Measurements from ENCODE around the gene VAMP5. TPM values are rescaled to one million over a fixed set of nuclear protein-coding genes. Genes with fewer than 3 reads are reported as not detected.
"Not testable (repeated sequence)": the region's sequence is repeated elsewhere in the genome, so short reads cannot be mapped to it uniquely, and the experiment has no call there.

VAMP5 gene
- total RNA-seq, 4 donors from 2014 or later = 6.1 to 45.6 (median 17.0) TPM

DNA sequence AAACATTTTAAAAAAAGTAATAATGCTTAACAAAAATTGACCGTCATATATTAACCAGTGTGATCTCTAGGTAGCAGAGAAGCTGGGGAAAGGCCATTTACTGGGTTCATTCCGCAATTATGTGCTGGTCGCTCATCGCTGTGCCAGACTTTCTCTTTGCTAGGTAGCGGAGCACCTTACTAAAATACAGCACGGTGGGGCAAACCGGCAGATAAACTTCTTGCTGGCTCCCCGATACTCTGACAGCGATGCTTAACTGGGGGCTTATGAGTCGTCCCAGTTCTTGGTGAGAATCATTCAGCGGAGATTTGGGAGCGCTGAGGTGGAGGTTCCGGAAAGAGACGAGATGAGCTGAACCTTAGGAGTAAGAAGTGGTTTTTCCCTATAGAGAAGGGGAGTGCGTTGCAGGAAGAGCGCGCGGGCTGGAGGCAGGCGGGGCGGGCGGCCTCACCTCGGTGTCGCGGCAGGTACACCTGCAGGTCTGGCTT is 27.0 kb downstream of the VAMP5 start:
- intact Hi-C loops (cut with DNase I) = no loop called here
- H3K9me3 ChIP-seq = no peaks in the 10 kb centered on the region
- no peak for TF ChIP-seq POLR2A (IDR thresholded peaks at IDR 0.05)
- TF ChIP-seq, protein P1, sequence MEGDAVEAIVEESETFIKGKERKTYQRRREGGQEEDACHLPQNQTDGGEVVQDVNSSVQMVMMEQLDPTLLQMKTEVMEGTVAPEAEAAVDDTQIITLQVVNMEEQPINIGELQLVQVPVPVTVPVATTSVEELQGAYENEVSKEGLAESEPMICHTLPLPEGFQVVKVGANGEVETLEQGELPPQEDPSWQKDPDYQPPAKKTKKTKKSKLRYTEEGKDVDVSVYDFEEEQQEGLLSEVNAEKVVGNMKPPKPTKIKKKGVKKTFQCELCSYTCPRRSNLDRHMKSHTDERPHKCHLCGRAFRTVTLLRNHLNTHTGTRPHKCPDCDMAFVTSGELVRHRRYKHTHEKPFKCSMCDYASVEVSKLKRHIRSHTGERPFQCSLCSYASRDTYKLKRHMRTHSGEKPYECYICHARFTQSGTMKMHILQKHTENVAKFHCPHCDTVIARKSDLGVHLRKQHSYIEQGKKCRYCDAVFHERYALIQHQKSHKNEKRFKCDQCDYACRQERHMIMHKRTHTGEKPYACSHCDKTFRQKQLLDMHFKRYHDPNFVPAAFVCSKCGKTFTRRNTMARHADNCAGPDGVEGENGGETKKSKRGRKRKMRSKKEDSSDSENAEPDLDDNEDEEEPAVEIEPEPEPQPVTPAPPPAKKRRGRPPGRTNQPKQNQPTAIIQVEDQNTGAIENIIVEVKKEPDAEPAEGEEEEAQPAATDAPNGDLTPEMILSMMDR (IDR thresholded peaks at IDR 0.05) = no peak

DNA sequence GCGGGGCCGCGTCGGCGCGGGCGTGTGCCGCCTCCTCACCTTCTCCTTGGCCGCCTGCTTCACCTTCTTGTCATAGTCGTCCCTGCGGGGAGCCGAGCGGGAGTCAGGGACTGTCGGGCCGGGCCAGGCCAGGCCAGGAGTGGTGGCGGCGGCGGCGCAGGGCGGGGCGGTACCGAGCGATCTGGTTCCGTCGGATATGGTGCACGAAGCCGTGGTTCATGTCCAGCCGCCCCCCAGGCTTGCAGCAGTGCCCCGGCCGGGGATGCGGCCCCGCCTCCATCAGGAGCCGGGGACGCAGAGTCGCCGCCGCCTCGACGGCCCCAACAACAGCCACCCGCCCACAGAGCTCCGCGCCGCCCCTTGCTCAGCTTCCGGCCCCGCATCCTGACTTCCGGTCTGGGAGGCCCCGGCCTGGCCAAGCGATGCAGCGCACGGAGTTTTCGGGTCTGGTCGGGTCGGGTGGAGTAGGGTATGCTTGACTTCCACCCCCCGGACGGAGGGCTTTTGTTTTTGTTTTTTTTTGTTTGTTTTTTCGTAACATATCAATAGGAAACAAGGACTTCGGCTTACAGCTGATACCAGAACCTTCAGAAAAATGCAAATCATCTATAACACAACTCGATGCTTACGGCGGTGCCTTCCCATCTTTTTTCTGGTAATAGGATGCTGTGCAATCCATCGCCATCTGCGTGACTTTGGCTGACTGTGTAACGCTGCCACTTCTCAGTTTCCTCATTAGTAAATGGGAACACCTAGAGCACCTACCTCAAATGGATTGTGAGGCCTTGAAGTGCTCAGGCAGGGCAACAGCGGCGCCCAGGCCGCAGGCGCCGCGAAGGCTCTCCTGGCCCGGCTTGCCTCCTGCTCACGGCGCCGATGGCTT is 27.7 kb downstream of the VAMP5 start, which contains the start of gene C2orf68:
Gene C2orf68 (minus strand): TSS at position 362 of the 883 bp plus-strand sequence. CDS start 82 bp downstream, at position 280.
- peak; percentile 48 for DNase-seq

More for the DNA sequence above, 27.0 kb downstream of the VAMP5 start:
- H3K4me1 ChIP-seq = peaks cover 17 to 66% (median 18%) of the 10 kb centered on the region in 3 donors
- WGBS, 2 donors = 5 to 18% methylated on average over 9 to 23 of the region's 24 CpGs
- no peak for DNase-seq
- H3K4me3 ChIP-seq = peak overlapping the region; percentile 74 to 96 (median 82)
- peak overlapping the region; percentile 89 to 95 (median 92) for H3K27ac ChIP-seq
- peaks cover 0 to 36% (median 0%) of the 10 kb centered on the region in 3 donors for H3K36me3 ChIP-seq
- no peaks in the 10 kb centered on the region for H3K27me3 ChIP-seq

DNA sequence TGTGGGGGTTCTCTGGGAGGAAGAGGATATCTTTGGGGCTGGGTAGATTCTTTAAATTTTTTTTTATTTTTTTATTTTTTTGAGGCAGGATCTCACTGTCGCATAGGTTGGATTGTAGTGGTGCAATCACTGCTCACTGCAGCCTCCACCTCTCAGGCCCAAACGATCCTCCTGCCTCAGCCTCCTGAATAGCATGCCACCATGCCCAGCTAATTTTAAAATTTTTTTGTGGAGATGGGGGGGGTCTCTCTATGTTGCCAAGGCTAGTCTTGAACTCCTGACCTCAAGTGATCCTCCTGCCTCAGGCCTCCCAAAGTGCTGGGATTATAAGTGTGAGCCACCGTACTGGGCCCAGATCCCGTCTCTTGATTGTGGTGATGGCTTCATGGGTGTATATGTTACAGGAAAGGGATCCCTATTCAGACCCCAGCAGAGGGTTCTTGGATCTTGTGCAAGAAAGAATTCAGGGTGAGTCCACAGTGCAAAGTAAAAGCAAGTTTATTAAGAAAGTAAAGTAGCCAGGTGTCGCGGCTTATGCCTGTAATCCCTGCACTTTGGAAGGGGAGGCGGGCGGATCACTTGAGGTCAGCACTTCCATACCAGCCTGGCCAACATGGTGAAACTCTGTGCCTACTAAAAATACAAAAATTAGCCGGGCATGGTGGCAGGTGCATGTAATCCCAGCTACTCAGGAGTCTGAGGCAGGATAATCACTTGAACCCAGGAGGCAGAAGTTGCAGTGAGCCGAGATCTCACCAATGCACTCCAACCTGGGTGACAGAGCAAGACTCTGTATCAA is 29.7 kb downstream of the VAMP5 start:
- 84 to 87% methylated on average over 8 to 9 of the region's 10 CpGs for WGBS, 2 donors
- Histone ChIP-seq H3K4me3 (no peak overlapping the region), H3K27me3 (no peaks in the 10 kb centered on the region), H3K27ac (no peak overlapping the region), H3K4me1 (peaks cover 24 to 65% (median 34%) of the 10 kb centered on the region in 3 donors), H3K36me3 (peaks cover 0 to 13% (median 0%) of the 10 kb centered on the region in 3 donors), H3K9me3 (no peaks in the 10 kb centered on the region)
- TF ChIP-seq, protein P1 (IDR thresholded peaks at IDR 0.05) = no peak
- intact Hi-C loops (cut with DNase I) = no loop called here
- no peak for DNase-seq

More for the DNA sequence above, 27.7 kb downstream of the VAMP5 start, which contains the start of gene C2orf68:
- peaks cover 20 to 64% (median 21%) of the 10 kb centered on the region in 3 donors for H3K4me1 ChIP-seq
- H3K27ac ChIP-seq = peak within 1 kb of the TSS; percentile 89 to 95 (median 92)
- WGBS, 2 donors = 17 to 24% methylated on average over 28 to 34 of the region's 73 CpGs
- intact Hi-C loops (cut with DNase I) = no loop called here
- peak in 2 of 4 donors; percentile 72 to 82 for TF ChIP-seq POLR2A (IDR thresholded peaks at IDR 0.05)
- TF ChIP-seq, protein P1 (IDR thresholded peaks at IDR 0.05) = no peak
- peaks cover 0 to 29% (median 0%) of the 10 kb centered on the region in 3 donors for H3K36me3 ChIP-seq
- peak within 1 kb of the TSS; percentile 74 to 96 (median 82) for H3K4me3 ChIP-seq
- no peaks in the 10 kb centered on the region for H3K27me3 ChIP-seq
- H3K9me3 ChIP-seq = no peaks in the 10 kb centered on the region

DNA sequence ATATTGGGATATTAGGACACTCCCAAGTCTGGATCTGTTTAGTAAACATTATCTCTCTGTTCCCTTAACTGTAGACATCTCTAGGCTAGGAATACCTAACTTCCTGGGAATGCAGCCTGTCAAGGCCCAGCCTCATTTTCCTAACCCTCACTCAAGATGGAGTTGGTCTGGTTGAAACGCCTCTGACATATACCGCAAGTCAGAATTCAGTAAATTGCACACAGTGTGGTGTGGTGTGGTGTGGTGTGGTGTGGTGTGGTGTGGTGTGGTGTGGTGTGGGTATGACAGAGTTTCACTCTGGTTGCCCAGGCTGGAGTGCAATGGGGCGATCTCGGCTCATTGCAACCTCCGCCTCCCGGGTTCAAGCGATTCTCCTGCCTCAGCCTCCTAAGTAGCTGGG is 30.5 kb downstream of the VAMP5 start:
- H3K9me3 ChIP-seq; H3K4me3 ChIP-seq; H3K27ac ChIP-seq; DNase-seq; H3K27me3 ChIP-seq; intact Hi-C loops (cut with DNase I): not testable (repeated sequence)
- H3K36me3 ChIP-seq = peaks cover under 1 to 13% (median under 1%) of the 10 kb centered on the region in 3 donors
- 86 to 95% methylated on average over 2 to 7 of the region's 7 CpGs for WGBS, 2 donors
- peaks cover 24 to 65% (median 34%) of the 10 kb centered on the region in 3 donors for H3K4me1 ChIP-seq

DNA sequence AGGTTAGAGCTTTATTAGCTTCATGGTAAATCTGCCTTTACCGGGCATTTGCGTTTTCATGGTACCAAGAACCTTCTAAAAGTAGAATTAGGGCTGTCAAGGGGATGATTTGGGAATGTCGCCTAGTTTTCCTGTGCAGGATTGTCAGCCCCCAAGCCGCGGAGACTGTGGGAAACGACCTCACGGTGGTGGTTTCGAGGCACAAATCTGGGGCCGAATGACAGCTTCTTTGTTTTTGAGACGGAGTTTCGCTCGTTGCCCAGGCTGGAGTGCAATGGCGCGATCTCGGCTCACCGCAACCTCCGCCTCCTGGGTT is 31.1 kb downstream of the VAMP5 start:
- intact Hi-C loops (cut with DNase I) = no loop called here
- no peak for DNase-seq
- Histone ChIP-seq H3K36me3 (peaks cover 6 to 19% (median 7%) of the 10 kb centered on the region in 3 donors), H3K9me3 (no peaks in the 10 kb centered on the region), H3K4me1 (peaks cover 22 to 61% (median 29%) of the 10 kb centered on the region in 3 donors), H3K4me3 (peak overlapping the region; percentile 61 to 100 (median 94)), H3K27me3 (no peaks in the 10 kb centered on the region), H3K27ac (peak overlapping the region; percentile 84 to 94 (median 92))
- no peak for TF ChIP-seq POLR2A (IDR thresholded peaks at IDR 0.05)
- TF ChIP-seq, protein P1 (IDR thresholded peaks at IDR 0.05) = no peak
- 86 to 90% methylated on average over 14 to 17 of the region's 17 CpGs for WGBS, 2 donors

DNA sequence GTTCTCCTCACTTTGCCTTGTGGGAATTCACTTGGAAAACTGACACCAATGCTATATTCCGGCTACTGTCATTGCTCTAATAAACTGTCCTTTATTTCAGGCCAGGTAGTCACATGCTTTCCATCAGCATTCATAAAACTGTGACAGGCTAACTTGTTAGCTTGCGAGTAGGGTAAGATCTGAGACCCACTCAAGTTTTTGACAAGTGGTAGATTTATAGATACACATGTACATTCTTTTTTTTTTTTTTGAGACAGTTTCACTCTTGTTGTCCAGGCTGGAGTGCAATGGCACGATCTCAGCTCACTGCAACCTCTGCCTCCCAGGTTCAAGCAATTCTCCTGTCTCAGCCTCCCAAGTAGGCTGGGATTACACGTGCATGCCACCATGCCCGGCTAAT is 33.5 kb downstream of the VAMP5 start:
- H3K27ac ChIP-seq; H3K27me3 ChIP-seq; DNase-seq; intact Hi-C loops (cut with DNase I); H3K9me3 ChIP-seq: not testable (repeated sequence)
- Histone ChIP-seq H3K4me3 (peak overlapping the region in 1 of 4 donors; percentile 100), H3K4me1 (peaks cover 12 to 42% (median 19%) of the 10 kb centered on the region in 3 donors), H3K36me3 (peaks cover 10 to 42% (median 14%) of the 10 kb centered on the region in 3 donors)
- 76 to 89% methylated on average over 4 to 5 of the region's 5 CpGs for WGBS, 2 donors
